Measurements from ENCODE around the gene BMERB1.

Gene BMERB1

GRCh38 chr16:15553313-15554088 is 119.1 kb downstream of the BMERB1 start:
- CTCF ChIA-PET = no interaction called here
- POLR2A ChIA-PET (ENCODE audit: low non-redundant PET) = no interaction called here
- no peak overlapping the region for H3K27ac ChIP-seq
- DNase-seq (ENCODE audit: low spot score) = no peak
- no peak for TF ChIP-seq CTCF (conservative IDR thresholded peaks at IDR 0.05; ENCODE audit: low read depth)

DNA sequence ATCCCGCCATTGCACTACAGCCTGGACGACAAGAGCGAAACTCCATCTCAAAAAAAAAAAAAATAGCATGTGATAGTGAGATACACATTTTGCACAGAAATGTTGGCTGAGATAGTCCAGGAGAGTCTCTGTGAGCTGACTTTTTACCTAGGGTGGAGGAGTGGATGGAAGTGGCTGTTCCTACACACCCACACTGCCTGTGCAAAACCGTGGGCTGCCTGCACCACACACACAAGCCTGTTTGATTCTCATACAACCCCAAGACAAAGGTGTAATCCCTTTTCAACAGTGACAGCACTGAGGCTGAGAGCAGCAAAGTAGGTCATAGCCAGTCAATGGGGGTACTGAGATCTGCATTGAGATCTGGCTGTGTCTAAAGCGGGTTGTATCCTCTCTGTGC is 121.7 kb downstream of the BMERB1 start:
- CTCF ChIA-PET = no interaction called here
- POLR2A ChIA-PET (ENCODE audit: low non-redundant PET) = no interaction called here
- DNase-seq (ENCODE audit: low spot score) = no peak
- no peak overlapping the region for H3K27ac ChIP-seq
- TF ChIP-seq CTCF (conservative IDR thresholded peaks at IDR 0.05; ENCODE audit: low read depth) = no peak

DNA sequence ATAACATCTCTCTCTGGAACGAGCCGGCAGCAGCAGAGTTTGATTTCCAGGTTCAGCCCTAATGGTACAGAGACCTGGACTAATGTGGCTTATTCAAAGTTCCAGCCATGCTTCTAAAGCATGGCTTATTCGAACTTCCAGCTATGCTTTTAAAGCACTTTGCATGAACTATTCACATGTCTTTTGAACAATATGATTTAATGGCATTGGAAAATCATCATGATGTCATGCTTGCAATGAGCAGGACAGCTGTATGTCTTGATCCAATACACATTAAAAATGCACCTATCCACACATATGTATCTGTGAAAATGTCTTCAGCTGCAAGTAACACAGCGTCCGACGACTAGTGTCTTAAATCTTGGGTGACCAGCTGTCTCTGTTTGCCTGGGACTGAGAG is 122.9 kb downstream of the BMERB1 start:
- no peak for DNase-seq (ENCODE audit: low spot score)
- no peak overlapping the region for H3K27ac ChIP-seq
- CTCF ChIA-PET = no interaction called here
- no peak for TF ChIP-seq CTCF (conservative IDR thresholded peaks at IDR 0.05; ENCODE audit: low read depth)
- POLR2A ChIA-PET (ENCODE audit: low non-redundant PET) = no interaction called here

DNA sequence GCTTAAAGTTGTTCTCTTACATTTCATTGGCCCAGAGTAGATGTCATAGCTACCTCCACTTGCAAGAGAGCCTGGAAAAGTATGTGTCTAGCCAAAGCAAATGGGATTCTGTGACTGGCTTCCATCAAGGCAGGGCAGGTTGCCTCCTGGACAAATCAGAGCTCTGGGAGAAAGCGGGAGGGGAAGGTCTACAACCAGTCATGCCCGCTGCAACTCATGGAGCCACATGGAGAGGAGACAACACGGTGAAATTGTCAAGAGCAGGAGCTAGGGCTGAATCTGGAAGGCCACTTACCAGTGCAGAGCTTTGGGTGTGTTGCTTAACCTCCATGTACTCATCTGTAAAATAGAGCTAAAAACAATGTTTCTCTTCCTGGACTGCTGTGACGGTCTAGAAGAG is 124.8 kb downstream of the BMERB1 start:
- no peak for TF ChIP-seq CTCF (conservative IDR thresholded peaks at IDR 0.05; ENCODE audit: low read depth)
- ChIA-PET CTCF (interaction anchor here (0.5 kb wide), 1 partner anchor 8 kb away, joined by 3 read pairs; no protein-coding TSS in a partner anchor), POLR2A (ENCODE audit: low non-redundant PET) (interaction anchor here (0.5 kb wide), 1 partner anchor 16 kb away, joined by 7 read pairs; no protein-coding TSS in a partner anchor)
- DNase-seq (ENCODE audit: low spot score) = no peak
- H3K27ac ChIP-seq = no peak overlapping the region

DNA sequence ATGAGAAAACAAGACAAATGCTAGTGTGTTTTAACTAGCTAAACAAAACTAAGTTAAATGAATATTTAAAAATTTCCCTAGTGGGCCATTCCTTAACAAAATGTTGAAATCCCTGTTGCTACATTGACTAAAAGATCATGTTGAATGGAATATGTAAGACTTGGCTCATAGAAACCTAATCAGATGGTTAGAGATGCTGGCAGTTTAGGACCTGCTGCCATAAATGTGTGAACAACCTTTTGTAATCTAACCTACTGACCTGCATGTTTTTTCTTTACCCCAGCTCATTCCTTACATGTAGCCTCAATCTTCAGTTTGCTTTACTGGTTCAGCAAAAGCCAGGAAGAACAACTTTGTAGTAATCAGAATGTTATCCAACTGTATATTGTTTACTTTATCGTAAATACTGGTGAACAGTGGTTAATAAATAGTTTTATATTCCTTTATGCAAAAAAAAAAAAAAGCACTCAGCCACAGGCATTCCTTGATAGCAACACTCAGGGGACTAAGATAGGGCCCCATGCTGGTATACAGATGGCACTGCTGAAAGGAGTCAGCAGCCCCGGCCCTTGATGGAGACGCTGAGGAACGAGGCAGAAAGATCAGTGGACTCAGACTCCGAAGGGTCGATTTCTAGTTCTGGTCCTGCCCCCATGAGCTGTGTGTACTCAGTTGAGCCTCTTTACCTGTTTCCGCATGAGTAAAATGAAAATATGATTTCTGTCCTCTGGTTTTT is 130.4 kb downstream of the BMERB1 start:
- no peak overlapping the region for H3K27ac ChIP-seq
- no peak for DNase-seq (ENCODE audit: low spot score)
- CTCF ChIA-PET = interaction anchor here (0.5 to 0.7 kb wide), 2 partner anchors 104 to 127 kb away, joined by 3 read pairs; no protein-coding TSS in a partner anchor
- POLR2A ChIA-PET (ENCODE audit: low non-redundant PET) = no interaction called here
- TF ChIP-seq CTCF (conservative IDR thresholded peaks at IDR 0.05; ENCODE audit: low read depth) = no peak

DNA sequence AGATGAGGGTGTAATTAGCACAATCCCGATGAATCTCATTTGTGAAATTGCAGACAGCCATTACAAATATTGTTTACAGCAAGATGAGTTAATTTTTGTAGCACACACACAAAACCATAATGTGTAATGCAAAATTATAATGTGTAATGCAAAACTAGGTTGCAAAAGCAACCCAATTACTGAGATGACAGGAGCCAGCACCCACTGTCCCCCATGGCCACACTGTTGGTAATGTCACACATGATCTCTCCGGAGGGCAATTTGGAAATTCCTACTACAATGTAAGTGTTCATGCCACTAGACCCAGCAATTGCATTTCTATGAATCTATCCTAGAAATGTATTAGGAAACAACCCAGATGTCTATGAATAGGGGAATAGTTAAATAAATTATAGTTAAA is 131.7 kb downstream of the BMERB1 start:
- DNase-seq (ENCODE audit: low spot score) = no peak
- ChIA-PET CTCF (interaction anchor here (0.6 to 1.0 kb wide), 3 partner anchors 10 to 98 kb away, joined by 3 read pairs; no protein-coding TSS in a partner anchor), POLR2A (ENCODE audit: low non-redundant PET) (no interaction called here)
- H3K27ac ChIP-seq = no peak overlapping the region
- no peak for TF ChIP-seq CTCF (conservative IDR thresholded peaks at IDR 0.05; ENCODE audit: low read depth)
